T-cell (primary cell): ENCODE results near the gene TNFSF4. TPM values are rescaled to one million over a fixed set of nuclear protein-coding genes. Genes with fewer than 3 reads are reported as not detected.

Experiments used
- ATAC-seq, 4 experiments: fragments of 200-7000 bp in 3 of 4; fragments of 150-1000 bp in 1 of 4; cut with Tn5 transposase; replicated peaks in 1 of 4; 1 replicate in 3 of 4; 2 replicates in 1 of 4; pipeline ENCODE4 v1.10.0; 2021; ENCODE audit warnings: moderate library complexity in 3 of 4, mild to moderate bottlenecking in 2 of 4, moderate number of reproducible peaks in 1 of 4
- CTCF ChIA-PET, 2 donors: fragments of 300-600 bp; sonication (Branson Sonifier 250); formaldehyde crosslinking; loops; one replicate each; lab custom pipeline; 2022; ENCODE audit warnings: antibody characterized with exemption in 2 of 2; lab: Charles Lee
- POLR2A ChIA-PET, 2 donors: fragments of 300-600 bp; sonication (Branson Sonifier 250); formaldehyde crosslinking; loops; one replicate each; lab custom pipeline; 2022; ENCODE audit warnings: antibody characterized with exemption in 2 of 2; lab: Charles Lee
- DNase-seq, 35 experiments: peaks; one replicate each; pipeline versions ENCODE4 v3.0.0 to v3.0.0-alpha.2; 2013 to 2023
- H3K27ac ChIP-seq: one replicate; pipeline ENCODE4 v1.5.1; 2013; ENCODE audit warnings: low read length
- H3K27me3 ChIP-seq, 2 experiments: replicated peaks in 1 of 2; 1 replicate in 1 of 2; 2 replicates in 1 of 2; pipeline versions ENCODE4 v1.6.1 to v1.7.0; 2013; ENCODE audit warnings: low read length in 1 of 2, mixed read lengths in 1 of 2; ENCODE audit not compliant: control insufficient read depth in 2 of 2, insufficient read depth in 2 of 2; ENCODE audit errors: extremely low read depth in 1 of 2
- H3K36me3 ChIP-seq, 2 donors: 1 replicate in 1 of 2; 2 replicates in 1 of 2; pipeline versions ENCODE4 v1.6.1 to v1.7.0; 2013; ENCODE audit warnings: low read length in 1 of 2; ENCODE audit not compliant: control insufficient read depth in 2 of 2, insufficient read depth in 1 of 2; ENCODE audit errors: extremely low read depth in 1 of 2
- H3K4me1 ChIP-seq, 2 experiments: 1 replicate in 1 of 2; 2 replicates in 1 of 2; pipeline versions ENCODE4 v1.6.1 to v1.7.0; 2013; ENCODE audit warnings: low read length in 2 of 2, mixed read lengths in 1 of 2; ENCODE audit not compliant: insufficient read depth in 2 of 2, control insufficient read depth in 1 of 2; ENCODE audit errors: extremely low read depth in 1 of 2
- H3K4me3 ChIP-seq, 2 donors: 1 replicate in 1 of 2; 2 replicates in 1 of 2; pipeline versions ENCODE4 v1.5.1 to v1.7.0; 2013; ENCODE audit warnings: mild to moderate bottlenecking in 2 of 2, low read length in 1 of 2, moderate library complexity in 1 of 2; ENCODE audit not compliant: control insufficient read depth in 1 of 2; ENCODE audit errors: extremely low read depth in 1 of 2
- H3K9me3 ChIP-seq: 2 replicates; pipeline ENCODE4 v1.7.0; 2013
- H3K27ac Mint-ChIP-seq, 2 donors: one replicate each; pipeline ENCODE4 v1.8.0; 2020 to 2021; ENCODE audit warnings: mild to moderate bottlenecking in 2 of 2, mixed read lengths in 2 of 2
- H3K27me3 Mint-ChIP-seq, 2 donors: one replicate each; pipeline ENCODE4 v1.8.0; 2021 to 2022; ENCODE audit warnings: mixed read lengths in 2 of 2
- H3K36me3 Mint-ChIP-seq: one replicate; pipeline ENCODE4 v1.8.0; 2021; ENCODE audit warnings: mixed read lengths
- H3K4me1 Mint-ChIP-seq, 3 donors: one replicate each; pipeline ENCODE4 v1.8.0; 2020 to 2022; ENCODE audit warnings: mixed read lengths in 3 of 3, mild to moderate bottlenecking in 1 of 3
- H3K4me3 Mint-ChIP-seq, 3 donors: one replicate each; pipeline ENCODE4 v1.8.0; 2020 to 2022; ENCODE audit warnings: mild to moderate bottlenecking in 3 of 3, mixed read lengths in 3 of 3, moderate library complexity in 3 of 3
- H3K9me3 Mint-ChIP-seq, 3 donors: one replicate each; pipeline ENCODE4 v1.8.0; 2020 to 2022; ENCODE audit warnings: mixed read lengths in 3 of 3
- WGBS: methylation state at CpG from one replicate; pipeline ENCODE4 v1.1.5; 2013; ENCODE audit warnings: missing lambda C conversion rate; ENCODE audit not compliant: insufficient coverage; 5-methylcytosine and 5-hydroxymethylcytosine counted together
- total RNA-seq, 35 experiments: library from RNA in 6 of 35; stranded (reverse) in 6 of 35; fragments of 120-200 nt in 1 of 35; gene quantifications; one replicate each; pipeline versions ENCODE4 v1.2.1 to v1.2.4 and lab custom pipeline; 2013 to 2026

The TNFSF4 gene
- total RNA-seq, 5 donors from 2014 or later (not counting 1 experiment from before 2014, with no cell fraction given), result 1.2 to 3.8 (median 2.5) TPM

DNA sequence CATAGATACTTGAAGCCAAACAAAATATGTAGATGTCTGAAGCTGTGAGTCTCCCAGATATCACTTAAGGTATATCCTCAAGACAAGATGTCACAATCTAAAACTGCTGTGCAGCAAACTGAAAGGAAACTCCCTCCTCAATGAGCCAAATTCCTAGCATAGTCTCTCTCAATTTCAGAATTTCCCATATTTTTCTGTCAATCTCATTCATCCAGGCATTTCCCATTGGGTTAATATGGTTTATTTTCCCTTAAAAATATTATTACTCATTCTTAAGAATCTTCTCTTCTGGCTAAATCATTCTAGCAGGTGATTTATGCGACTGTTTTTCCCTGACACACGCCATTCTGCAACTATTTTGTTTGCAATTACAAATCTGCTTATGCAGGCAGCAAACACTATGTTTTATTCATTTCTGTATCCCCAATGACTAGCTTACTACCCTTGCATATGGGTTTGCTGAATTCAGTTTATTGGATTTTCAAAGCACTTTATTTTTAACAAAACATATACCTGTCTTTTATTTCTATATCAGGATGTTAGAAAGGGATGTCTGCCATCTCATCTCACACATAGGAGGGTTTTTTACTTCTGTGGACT is 69.9 kb downstream of the TNFSF4 start:
- no peak overlapping the region for H3K4me3 Mint-ChIP-seq
- ChIA-PET POLR2A (no interaction called here), CTCF (no interaction called here)
- no peak overlapping the region for H3K4me3 ChIP-seq
- whole genome bisulfite sequencing, result no CpG with 5 or more reads among the region's 2 CpGs
- H3K36me3 Mint-ChIP-seq, result no peaks in the 10 kb centered on the region
- no peaks in the 10 kb centered on the region for H3K9me3 Mint-ChIP-seq
- ATAC-seq (no peak), DNase-seq (no peak)
- no peak overlapping the region for H3K27ac Mint-ChIP-seq
- H3K27ac ChIP-seq, result no peak overlapping the region
- no peaks in the 10 kb centered on the region for H3K27me3 Mint-ChIP-seq
- H3K4me1 Mint-ChIP-seq, result no peaks in the 10 kb centered on the region
- peaks cover 0 to 3% of the 10 kb centered on the region in 2 experiments for H3K27me3 ChIP-seq
- H3K9me3 ChIP-seq, result no peaks in the 10 kb centered on the region
- no peaks in the 10 kb centered on the region for H3K4me1 ChIP-seq
- no peaks in the 10 kb centered on the region for H3K36me3 ChIP-seq

DNA sequence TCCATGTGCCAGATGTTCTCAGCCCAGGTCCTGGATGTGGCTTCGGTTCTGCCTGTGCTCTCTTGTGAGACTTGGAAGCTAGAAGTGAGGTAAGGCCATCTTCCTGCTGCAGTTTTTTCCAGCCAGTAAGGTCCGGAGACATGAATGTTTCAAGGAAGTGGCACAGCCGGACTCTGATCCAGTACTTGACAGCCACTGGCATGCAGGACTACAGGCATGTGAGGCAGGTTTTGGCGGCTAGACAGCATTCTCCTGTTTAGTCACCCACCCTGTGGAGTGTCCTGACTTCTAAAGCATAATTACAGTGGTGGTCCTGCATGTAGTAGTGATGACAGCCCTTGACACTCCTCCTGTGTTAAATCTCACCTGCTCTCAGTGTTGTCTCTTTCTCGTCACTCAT is 72.3 kb downstream of the TNFSF4 start:
- WGBS, result 100% methylated on average over 3 of the region's 5 CpGs
- ChIA-PET POLR2A (no interaction called here), CTCF (no interaction called here)
- Mint-ChIP-seq H3K27me3 (no peaks in the 10 kb centered on the region), H3K36me3 (no peaks in the 10 kb centered on the region), H3K4me3 (no peak overlapping the region), H3K9me3 (peaks cover 0 to 3% (median 0%) of the 10 kb centered on the region in 3 donors), H3K4me1 (no peaks in the 10 kb centered on the region), H3K27ac (no peak overlapping the region)
- Histone ChIP-seq H3K27me3 (no peaks in the 10 kb centered on the region), H3K36me3 (no peaks in the 10 kb centered on the region), H3K4me1 (no peaks in the 10 kb centered on the region), H3K4me3 (no peak overlapping the region), H3K27ac (no peak overlapping the region), H3K9me3 (no peaks in the 10 kb centered on the region)
- ATAC-seq (no peak), DNase-seq (no peak)

DNA sequence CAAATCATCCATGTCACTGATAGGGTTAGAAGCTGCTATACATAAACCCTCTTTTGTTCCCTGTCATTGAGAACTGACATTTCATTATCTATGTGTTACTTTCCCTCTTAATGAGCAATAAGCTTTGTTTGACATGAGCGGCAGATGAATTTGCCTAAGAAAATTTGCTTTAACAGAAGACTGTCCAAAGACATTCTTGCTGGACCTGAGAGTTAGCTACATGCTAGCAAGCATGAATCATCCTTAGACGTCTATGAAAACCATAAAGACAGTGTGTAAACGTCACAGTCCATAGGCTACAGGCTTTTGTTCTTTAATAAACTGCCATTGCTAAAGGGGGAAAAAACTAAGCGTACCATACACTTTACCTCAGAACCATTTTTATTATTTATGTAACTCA is 73.1 kb downstream of the TNFSF4 start:
- Histone ChIP-seq H3K4me3 (no peak overlapping the region), H3K27ac (no peak overlapping the region), H3K9me3 (no peaks in the 10 kb centered on the region), H3K36me3 (no peaks in the 10 kb centered on the region), H3K4me1 (no peaks in the 10 kb centered on the region), H3K27me3 (no peaks in the 10 kb centered on the region)
- H3K27ac Mint-ChIP-seq, result no peak overlapping the region
- no peak overlapping the region for H3K4me3 Mint-ChIP-seq
- ATAC-seq, result no peak
- no peak for DNase-seq
- 100% methylated on average over 1 of the region's 4 CpGs for WGBS
- H3K27me3 Mint-ChIP-seq, result no peaks in the 10 kb centered on the region
- H3K4me1 Mint-ChIP-seq, result no peaks in the 10 kb centered on the region
- ChIA-PET POLR2A (no interaction called here), CTCF (no interaction called here)
- H3K36me3 Mint-ChIP-seq, result no peaks in the 10 kb centered on the region
- H3K9me3 Mint-ChIP-seq, result peaks cover 0 to 3% (median 0%) of the 10 kb centered on the region in 3 donors

Other genes starting within 250 kb of the TNFSF4 start
- not detected for gene TNFSF18, start 156.4 kb downstream of the TNFSF4 start, total RNA-seq